ENCODE results near the gene ITGA2.

ITGA2 gene

DNA sequence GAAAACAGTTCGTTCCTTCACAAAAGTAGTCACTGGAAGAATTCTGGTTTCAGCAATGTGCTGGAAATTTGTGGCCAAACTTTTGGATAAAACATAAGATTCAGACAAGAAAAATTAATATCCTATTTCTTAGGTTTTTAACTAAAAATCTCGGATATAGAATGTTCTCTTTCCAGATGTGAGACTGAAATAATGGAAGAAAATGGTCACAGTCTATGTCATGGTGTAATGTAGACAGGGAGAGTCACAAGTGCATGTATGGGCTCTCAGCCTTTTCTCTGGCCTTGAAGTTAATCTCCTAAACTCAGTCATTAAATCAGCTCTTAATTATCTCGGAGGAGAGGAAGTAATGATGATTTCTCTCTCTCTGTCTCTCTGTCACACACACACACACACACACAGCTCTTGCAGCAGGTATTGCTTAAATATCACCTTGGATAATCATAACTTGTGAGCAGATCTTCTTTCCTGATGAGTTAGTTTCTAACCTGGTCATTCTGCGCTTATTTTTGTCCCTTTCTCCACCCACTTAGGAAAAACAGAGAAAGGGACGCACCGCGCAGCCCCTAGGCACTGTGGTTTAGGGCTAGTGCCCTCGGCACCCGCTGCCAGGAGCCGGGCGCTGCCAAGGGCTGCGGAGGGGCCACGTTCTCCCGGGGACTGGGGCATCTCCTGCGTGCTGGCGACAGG, 672 bp upstream of the ITGA2 start:
- no peak for DNase-seq (ENCODE audit: low spot score)

DNA sequence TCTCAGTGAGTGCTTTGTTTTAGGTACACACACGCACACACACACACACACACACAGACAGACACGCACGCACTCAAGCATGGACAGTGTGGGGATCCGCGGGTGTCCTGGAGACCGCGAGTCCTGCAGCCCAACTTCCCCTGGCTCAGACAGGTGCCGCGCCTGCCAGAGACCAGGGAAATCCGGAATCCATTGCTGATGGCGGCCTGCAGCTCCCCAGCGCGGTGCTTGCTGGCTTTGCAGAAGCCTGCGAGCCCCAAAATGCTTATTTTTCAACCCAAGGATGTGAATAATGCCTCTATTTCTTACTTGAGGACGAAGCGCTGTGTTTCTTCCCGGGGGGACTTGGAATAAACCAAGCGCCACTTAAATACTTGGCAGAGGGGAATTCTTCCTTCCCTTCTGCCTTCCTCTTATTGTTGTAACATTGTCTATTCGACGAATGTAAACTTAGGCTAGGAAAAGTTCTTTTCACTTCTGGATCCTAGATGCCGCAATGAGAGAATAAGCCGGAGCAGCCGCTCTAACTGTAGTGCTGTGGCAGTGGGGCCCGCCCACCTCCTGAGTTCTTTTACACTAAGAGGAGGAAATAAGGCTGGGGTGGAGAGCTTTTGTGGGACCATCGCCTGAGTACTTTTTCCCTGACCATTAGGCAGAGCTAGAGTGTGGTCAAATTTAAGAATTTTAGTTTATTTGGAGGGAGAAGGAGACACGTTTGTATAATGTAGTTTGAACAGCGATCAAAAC, 802 bp downstream of the ITGA2 start:
- no peak for DNase-seq (ENCODE audit: low spot score)

DNA sequence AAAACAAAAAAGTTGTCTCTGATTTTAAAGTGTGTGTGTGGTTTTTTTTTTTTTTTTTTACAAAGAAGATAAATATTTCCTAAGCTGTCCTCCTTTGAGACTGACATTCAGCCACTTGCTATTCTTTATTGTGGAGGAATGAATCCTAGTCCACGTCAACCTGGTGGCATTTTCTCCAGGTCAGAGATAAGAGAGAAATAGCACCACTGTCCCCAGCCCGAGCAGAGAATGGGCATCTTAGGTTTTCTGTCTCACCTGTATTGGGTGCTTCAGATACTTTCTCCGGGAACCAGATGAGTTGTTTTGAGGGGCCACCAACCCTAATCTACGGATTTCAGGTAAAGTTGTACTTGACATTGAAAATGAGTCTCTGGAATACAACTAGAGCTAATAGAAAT, 1.4 kb downstream of the ITGA2 start:
- no peak for DNase-seq (ENCODE audit: low spot score)

DNA sequence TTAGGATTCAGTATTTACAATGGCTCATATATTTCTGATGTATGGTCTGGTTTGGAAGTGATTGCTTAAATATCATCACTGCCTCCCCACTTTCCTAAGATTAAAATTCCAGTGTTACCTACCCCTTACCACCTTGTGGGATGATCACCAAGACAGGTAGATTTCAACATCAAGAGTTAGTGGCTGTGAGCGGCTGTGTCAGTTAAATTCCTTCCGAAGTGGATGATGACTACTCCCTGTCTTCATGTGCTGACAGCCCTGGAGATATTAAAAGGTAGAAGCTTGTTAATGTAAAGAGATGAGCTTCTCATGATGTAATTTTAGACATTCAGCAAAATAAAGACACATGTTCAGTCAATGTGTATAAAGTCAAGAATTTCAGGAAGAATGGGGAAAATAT, 4.2 kb downstream of the ITGA2 start:
- DNase-seq (ENCODE audit: low spot score), result no peak

DNA sequence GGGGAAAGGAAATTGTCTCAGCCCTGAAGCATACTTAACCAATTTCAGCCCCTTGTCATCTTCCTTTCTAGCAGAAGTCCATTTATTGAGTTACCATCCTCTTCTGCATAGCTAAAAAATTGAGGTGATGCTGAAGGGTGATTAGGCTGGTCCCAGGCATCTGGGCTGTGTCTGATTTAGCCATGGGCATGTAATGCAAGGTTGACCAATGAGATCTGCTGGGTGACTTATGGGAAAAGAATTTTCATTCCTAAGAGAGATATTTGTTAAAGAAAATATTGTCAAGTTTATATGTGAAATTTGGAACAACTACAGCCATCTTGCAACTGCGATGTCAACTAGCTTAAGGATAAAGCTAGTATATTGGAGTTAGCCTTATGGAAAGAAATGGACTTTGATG, 5.1 kb downstream of the ITGA2 start:
- DNase-seq (ENCODE audit: low spot score), result no peak

DNA sequence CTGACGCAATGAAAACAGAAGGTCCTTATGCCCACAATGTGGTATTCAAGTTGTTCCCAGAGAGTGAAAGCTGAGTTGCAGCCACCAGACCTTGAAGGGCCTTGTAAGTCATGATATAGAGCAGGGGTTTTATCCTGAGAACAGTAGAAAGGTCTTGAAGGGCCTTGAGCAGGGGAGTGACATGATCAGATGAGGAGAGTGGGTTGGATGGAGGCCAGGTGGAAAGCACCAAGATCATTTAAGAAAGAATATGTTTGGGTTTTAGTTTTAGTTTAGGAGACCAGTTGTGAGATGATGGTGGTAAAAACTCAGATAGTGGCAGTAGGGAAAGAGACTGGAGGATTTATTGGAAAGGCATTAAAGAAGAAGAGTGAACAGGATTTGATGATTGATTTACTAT, 5.9 kb downstream of the ITGA2 start:
- no peak for DNase-seq (ENCODE audit: low spot score)

DNA sequence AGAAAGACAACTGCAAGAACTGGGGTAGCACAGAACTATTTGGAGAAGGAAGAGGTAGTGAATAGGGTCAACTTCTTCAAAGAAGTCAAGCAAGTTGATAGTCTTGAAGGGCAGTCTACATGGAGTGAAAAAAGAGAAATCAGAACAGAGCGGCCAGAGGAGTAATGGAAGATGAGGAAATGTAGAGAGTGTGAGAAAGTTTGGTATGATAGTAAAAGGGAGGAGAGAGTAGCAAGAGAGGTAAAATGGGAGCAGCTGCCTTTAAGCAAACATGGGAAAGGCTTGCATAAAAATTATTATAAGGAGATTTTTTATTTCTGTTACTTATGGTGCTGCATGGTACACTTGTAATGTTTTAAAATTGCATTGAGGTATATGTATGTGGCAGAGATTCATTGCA, 6.8 kb downstream of the ITGA2 start:
- DNase-seq (ENCODE audit: low spot score), result no peak

DNA sequence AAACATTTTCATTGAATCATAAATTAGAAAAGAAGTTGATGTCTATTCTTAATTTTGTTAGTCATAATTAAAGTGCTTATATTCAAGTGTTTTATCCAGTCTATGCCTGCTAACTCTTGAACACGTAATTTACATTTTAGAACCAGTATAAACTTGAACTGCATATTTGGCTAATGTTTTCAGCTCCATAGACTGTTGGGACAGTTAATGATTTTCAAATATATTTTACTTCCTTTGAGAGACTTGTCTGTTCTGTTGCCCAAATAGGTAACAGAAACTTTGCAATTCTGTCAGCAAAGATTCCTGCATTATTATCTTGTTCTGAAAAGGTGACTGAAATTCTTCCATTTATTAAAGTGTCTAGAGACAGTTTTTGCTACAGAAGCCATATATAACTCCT, 7.8 kb downstream of the ITGA2 start:
- no peak for DNase-seq (ENCODE audit: low spot score)

DNA sequence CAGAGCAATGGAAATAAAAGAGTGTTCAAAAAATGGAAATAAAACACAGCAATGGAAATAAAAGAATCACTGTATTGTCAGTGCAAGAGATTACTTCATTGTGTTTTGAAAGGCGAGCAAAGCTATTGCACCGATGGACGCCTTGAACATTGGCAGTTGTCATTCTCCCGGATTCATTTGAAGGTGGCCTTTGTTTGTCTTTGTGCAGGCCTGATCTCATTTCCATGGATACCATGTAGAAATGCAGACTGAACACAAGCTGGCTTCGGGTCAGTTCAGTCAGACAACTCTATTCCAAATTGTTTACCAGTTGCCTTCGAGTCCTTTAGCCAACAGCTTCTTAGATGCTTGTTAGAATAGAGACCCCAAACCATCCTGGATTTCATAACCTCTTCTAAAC, 8.3 kb downstream of the ITGA2 start:
- DNase-seq (ENCODE audit: low spot score), result peak; percentile 7

DNA sequence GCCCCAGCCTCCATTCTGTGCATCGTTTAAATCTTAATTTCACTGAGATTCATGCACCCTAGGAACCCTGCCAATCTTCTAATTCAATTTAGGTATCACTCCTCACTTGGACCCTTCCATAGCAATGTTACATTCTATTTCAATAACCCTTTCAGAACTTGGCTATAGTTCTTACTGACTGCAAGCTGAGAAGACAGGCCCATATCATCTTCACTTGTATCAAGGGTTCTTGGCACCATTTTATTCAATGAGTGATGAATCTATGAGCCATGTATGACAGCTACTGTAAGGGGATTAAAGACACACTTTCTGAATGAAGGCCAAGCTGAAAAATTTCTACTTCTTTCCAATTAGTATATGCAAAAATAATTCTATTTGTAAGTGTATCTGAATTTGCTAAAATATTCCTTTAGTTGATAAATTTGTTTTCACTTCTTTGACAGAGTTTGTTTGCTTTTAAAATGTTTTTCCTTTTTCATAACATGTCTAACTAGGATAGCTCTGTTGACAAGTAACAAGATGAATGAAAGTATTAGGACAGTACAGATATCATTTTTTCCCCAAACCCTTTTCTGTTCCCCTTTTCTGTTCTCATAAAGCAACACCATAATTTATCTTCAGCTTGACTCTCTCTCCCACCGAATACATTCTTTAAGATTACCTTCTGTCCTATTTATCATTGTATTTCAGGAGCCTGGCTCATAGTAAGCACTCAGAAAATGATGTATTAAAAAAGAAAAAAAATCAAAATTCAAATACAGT, 9.6 kb downstream of the ITGA2 start:
- no peak for DNase-seq (ENCODE audit: low spot score)

DNA sequence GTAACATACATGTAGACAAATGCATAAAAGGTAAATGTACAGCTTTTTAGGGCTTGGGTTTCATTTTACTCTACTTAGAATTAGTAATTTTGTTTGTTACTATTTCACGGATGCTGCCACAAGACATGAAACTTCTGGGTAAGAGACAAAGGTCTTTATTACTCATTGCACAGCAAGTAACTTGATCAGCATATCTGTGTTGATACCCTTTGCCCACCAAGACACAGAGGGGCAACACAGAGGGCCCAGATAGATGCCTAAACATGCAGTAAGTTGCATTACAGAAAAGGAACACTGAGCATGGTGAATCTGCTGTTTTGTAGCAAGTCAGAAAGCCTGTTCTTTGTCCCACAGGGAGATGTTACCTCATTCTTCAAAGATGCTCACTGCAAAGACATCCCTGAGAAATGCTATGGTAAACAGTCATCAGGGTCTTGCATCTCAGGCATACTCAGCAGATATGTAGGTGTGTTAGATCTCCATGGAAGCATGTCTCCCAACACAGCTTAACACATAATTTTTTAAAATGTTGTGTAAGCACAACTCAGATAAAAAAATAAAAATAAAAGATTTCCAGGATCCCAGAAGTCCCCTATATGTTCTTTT, 10.3 kb downstream of the ITGA2 start:
- DNase-seq (ENCODE audit: low spot score), result no peak

DNA sequence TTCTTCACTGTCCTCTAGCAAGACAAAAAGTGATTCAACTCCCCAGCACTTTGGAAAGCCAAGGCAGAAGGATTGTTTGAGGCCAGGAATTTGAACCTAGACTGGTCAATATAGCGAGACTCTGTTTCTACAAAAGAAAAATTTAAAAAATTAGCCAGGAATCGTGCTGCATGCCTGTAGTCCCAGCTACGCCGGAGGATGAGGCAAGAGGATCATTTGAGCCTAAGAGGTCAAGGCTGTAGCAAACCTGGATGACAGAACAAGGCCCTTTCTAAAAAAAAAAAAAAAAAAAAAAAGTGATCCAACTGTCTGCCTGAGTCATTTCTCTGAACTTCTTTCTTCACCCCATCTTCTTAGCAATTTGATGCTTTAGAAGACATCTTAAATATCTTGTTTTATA, 12.4 kb downstream of the ITGA2 start:
- no peak for DNase-seq (ENCODE audit: low spot score)

DNA sequence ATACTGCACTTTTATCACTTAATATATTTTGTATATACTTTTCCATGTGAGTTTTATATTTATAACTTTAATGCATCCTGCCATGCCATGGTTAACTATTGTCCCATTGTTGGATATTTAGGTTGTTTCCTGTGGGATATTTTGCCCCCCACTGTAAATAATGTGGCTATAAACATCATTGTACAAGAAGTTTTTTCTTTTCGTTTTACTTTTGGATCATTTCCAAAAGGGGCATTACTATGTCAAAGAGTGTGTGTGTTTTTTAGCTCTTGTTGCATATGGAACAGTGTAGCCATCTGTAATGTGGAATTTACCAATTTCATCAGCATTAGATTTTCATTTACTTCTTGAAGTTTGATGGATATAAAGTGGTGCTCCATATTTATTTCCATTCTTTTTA, 13.3 kb downstream of the ITGA2 start:
- no peak for DNase-seq (ENCODE audit: low spot score)

DNA sequence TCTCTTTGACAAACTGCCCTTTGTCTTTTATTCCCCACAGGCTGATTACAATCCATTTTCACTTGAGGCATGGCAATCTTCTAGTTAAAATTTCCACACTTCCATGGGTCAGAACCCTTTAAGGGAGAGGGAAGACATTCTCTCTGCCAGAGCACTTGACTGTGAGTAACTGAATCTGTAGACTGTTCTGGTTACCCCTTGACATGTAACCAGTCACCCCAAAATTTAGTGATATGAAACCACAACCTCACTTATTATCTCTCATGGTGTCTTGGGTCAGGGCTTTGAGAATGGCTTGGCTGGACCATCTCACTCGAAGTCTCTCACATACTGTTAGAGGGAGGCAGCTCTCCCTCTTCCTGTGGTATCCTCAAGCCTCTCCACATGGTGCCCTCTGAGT, 14.0 kb downstream of the ITGA2 start:
- no peak for DNase-seq (ENCODE audit: low spot score)

DNA sequence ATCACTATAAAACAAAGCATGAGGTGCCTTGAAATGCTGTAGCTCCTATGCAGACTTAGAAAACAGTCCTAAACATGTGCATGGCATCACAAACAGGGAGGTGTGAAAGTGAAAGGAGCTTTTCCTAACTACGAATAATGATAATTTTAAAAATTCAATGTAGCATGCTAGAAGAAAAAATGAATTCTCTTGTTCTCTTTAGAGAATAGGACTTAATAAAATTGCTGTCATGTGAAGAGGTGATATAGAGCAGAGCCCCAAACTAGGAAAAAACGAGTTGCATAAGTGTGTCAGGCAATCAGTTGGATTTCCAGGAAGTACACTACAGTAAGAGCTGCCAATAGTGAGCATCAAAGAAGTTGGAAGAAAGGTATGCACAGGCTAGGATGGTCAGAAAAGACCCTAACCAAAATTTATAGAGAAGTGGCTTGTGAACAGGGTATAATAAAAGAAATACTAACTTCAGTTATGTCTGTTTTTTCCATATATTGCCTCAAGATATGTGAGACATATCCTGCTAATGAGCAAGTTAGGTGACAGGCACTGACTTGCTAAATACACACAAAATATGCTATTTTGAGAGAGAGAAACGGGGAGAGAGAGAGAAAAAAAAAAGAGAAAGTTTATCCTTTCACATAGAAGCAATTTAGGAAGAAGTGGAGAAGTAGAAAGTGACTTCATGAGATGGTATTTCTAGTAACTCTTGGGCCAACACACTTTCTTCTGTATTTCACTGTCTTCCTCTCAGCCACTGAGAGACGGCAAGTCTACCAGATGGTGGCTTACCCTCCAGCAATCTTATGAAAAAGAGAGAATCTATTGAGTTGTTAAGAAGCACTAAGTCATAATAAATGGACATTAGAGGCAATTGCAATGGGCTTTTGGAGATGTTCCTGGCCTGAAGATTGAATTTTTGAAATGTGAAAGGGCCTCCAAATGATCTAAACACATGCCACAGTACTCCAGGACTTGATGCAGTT, 18.0 kb downstream of the ITGA2 start:
- DNase-seq (ENCODE audit: low spot score), result no peak

DNA sequence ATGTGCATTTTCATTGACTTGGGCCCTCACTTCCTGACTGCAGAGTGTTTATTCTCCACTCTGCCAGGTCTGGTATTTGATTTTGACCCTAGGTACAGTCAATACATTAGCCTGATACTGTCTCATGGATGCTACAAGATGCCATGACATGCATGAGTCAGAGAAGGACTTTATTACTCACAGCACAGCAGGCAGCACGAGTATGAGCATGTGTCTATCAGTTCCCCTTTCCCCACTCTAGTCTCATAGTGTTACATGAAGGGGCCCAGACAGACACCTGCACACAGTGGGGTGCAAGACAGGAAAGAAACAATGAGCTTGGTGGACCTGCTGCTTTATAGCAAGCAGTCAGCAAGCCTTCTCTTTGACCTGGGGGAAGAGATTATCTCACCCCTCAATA, 19.6 kb downstream of the ITGA2 start:
- DNase-seq (ENCODE audit: low spot score), result no peak

DNA sequence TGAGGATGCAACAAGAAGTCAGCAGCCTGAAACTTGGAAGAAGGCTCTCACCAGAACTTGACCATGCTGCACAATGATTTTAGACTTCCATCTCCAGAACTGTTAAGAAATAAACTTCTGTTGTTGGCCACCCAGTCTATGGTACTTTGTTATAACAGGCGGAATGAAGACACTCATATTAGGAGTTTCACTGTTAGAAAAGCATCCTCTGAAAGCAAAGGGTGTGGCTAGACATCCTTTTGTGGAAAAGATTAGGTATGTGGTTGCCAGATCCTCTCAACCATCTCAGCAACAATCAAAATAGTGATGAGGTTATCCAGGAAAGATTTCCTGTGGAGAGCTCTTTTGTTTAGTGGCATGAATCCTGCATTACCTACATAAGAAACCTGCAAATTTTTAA, 20.7 kb downstream of the ITGA2 start:
- DNase-seq (ENCODE audit: low spot score), result no peak

DNA sequence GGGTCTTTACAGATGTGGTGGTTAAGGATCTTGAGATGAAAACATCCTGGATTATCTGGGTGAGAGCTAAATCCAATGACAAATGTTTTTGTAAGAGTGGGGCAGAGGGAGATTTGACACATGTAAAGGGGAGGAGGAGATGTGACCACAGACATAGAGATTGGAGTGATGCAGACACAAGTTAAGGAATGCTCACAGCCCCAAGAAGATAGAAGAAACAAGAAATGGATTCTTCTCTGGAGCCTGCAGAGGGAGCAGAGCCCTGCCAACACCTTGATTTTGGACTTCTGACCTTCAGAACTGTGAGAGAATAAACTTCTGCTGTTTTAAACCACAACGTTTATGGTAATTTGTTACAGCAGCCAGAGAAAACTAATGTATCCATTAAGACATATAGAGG, 21.7 kb downstream of the ITGA2 start:
- no peak for DNase-seq (ENCODE audit: low spot score)

DNA sequence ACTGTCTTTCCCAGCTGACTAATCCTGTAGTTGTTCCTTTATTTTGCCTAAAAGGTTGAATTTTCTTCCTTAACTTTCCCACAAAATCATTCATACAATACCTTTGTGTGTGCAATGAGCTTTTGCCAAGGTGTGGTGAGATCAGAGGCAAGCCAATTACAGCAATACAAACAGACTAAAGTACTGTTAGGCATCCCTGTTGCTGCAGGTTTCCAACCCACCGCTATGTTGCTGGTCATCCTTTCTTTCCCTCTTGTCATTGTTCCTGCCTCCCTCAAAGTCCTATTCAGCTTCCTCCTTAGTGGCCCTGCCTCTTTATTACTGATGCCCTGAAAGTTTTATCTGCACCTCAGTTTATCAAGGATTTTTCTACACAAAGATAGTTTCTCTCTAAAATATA, 22.1 kb downstream of the ITGA2 start:
- DNase-seq (ENCODE audit: low spot score), result no peak

DNA sequence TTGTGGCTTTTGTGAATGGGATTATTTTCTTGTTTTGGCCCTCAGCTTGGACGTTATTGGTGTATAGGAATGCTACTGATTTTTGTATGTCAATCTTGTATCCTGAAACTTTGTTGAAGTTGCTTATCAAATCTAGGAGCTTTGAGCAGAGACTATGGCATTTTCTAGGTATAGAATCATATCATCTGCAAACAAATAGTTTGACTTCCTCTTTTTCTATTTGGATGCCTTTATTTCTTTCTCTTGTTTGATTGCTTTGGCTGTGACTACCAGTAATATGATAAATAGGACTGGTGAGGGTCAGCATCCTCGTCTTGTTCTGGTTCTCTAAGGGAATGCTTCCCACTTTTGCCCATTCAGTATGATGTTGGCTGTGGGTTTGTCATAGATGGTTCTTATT, 24.7 kb downstream of the ITGA2 start:
- DNase-seq (ENCODE audit: low spot score), result no peak

DNA sequence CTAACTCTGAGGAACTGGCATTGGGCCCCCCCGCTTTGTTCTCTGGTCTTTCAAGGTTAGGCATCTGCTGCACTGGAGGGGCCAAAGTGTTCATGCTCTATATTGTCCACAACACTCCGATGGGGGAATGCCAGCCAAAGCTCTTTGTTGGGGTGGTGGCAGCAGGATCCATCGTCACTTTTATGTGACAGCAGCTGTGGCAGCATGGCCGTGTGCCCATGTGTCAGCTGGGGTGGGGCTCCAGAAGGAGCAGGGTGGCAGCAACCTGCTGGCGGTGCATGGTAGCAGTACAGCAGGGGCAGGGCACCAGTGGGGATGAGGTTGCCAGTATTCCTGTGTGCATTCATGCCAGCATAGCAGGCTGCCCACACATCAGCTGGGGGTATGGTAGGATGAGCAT, 28.2 kb downstream of the ITGA2 start:
- DNase-seq (ENCODE audit: low spot score), result no peak

Data from cerebellar cortex (tissue), 1 donor.